Iris pigment epithelial cell (primary cell): ENCODE data around the gene SYDE2.

Source experiments
- DNase-seq: peaks from one replicate; pipeline ENCODE4 v3.0.0-alpha.2; 2011; ENCODE audit warnings: low read depth

The SYDE2 gene

DNA sequence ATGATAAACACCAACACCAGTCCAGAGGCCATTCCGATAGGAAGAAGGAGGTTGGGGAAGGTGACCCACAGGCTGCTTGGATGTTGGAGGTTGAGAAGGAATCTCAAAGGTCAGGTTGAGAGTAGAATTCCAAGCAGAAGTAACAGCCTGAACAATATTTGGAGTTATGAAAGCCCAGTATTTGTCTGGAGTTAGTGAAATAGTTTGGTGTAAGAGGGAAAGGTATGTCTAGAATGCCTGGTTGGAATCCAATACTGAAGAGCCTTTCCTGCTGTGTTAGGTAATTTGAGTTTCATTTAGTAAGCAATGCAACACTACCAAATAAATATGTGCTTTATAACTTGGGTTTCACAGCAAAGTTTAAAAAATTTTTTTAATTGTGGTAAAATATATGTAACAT lies 82.1 kb downstream of the SYDE2 start:
- DNase-seq = peak; percentile 49

DNA sequence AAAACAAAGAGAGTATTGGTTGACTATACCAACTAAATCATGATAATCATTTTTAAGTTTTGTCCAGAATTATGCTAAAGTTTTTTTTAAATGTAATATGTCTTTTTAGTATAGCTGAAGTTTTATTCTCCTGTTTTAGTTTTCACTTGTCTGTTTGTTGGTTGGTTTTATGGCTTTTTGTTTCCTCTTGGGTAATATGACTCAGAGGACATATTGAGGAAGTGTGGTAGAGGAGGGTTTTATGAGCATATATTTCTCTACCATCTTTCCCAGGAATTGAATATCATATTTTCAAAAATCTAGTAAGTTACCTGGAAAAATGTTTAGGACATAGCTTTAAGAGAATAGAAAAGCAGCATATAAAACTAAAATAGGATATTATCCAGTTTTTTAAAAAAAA lies 84.0 kb downstream of the SYDE2 start:
- no peak for DNase-seq

DNA sequence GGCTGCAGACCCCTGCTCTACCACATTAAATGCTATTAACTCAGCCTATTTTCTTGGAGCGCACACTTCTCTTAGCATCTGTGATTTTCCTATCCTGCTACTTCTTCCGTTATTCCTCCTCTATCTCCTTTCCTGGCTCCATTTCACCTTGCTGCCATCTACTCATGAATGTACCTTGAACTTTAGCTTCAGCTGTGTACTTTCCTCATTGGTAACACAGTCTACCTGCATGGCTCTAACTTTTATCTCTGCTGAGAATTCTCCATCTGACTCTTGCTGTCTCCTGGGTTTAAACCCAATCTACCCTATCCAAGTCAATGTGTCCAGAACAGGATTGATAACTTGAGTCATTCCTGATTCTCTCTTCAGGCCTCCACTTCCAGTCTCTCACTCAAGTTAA lies 84.9 kb downstream of the SYDE2 start:
- DNase-seq = no peak

DNA sequence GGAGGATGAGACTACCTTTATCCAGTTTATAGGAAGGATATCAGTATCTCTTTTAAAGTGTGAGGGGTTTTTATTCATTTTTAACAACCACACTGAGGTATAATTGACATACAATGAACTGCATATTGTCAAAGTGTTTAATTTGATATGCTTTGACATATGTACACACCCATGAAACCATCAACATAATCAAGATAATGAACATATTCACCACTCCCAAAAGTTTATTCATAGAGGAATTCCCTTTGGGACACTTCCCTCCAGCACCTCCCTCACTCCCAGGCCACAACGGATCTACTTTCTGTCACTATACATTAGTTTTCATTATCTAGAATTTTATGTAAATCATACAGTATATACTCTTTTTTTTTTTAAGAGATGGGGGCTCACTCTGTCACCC lies 89.1 kb downstream of the SYDE2 start:
- no peak for DNase-seq

DNA sequence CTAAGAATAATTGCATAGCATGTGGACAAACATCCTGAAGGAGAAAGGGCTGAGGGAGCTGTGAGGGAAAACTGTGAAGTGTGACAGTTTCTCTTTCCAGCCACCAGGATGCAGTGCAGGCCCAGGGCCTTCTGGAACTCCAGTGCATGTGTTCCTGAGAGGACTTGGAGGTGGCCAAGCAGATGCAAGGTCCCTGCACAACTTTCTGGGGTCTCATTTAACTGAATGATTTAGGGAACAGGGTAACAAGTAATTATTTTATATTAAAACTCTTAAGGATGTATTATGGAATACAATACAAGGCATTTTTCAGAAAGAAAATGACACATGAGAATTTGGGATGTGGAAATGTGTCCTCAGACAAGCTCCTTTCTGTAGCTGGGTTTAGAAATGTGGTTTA lies 91.3 kb downstream of the SYDE2 start:
- peak; percentile 79 for DNase-seq
